GM13976 (cell line): ENCODE data around the gene DPEP2.
A peak's percentile ranks its signal among the peaks of the same experiment; 100 is the strongest.
"Not testable (repeated sequence)": the region's sequence is repeated elsewhere in the genome, so short reads cannot be mapped to it uniquely, and the experiment has no call there.

Experiments
- DNase-seq: peaks from one replicate; pipeline ENCODE4 v3.0.0; 2012; ENCODE audit warnings: low spot score
- in situ Hi-C: fragments of 300-500 bp; cut with MboI; formaldehyde crosslinking; loops from one replicate; pipeline ENCODE4 v1.12.0; 2022; ENCODE audit warnings: low sequenced_read_pairs, mixed read lengths, inconsistent platforms; ENCODE audit not compliant: unreplicated experiment
- TF ChIP-seq, protein P1 (sequence below): IDR thresholded peaks from 2 replicates; pipeline ENCODE4 v1.5.1; 2012; ENCODE audit warnings: borderline replicate concordance, mild to moderate bottlenecking; ENCODE audit not compliant: insufficient read depth; ENCODE audit errors: extremely low read depth, missing control alignments, control extremely low read depth

Gene DPEP2, protein sequence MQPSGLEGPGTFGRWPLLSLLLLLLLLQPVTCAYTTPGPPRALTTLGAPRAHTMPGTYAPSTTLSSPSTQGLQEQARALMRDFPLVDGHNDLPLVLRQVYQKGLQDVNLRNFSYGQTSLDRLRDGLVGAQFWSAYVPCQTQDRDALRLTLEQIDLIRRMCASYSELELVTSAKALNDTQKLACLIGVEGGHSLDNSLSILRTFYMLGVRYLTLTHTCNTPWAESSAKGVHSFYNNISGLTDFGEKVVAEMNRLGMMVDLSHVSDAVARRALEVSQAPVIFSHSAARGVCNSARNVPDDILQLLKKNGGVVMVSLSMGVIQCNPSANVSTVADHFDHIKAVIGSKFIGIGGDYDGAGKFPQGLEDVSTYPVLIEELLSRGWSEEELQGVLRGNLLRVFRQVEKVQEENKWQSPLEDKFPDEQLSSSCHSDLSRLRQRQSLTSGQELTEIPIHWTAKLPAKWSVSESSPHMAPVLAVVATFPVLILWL

DNA sequence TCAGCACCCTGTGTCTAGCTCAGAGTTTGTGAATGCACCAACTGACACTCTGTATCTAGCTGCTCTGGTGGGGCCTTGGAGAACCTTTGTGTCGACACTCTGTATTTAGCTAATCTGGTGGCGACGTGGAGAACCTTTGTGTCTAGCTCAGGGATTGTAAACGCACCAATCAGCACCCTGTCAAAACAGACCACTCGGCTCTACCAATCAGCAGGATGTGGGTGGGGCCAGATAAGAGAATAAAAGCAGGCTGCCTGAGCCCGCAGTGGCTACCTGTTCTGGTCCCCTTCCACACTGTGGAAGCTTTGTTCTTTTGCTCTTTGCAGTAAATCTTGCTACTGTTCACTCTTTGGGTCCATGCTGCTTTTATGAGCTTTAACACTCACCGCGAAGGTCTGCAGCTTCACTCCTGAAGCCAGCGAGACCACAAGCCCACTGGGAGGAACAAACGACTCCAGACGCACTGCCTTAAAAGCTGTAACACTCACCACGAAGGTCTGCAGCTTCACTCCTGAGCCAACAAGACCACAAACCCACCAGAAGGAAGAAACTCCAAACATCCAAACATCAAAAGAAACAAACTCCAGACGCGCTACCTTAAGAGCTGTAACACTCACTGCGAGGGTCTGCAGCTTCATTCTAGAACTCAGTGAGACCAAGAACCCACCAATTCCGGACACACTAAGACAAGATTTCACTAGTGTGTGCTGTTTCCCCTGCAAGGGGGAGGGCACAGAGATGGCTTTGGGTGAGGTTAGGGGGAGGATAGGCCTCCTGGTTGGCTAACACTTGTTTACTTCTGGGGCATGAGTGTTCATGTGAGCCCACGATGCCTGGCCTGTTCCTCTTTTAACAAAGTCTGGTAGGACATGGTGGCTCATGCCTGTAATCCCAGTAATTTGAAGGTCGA lies at the start of gene DPEP2:
TSS of gene DPEP2 (minus strand) at position 706 of the 910 bp plus-strand sequence. CDS start 6,272 bp downstream, outside the sequence.
- in situ Hi-C loops: not testable (repeated sequence)
- peak; percentile 32 for DNase-seq

DNA sequence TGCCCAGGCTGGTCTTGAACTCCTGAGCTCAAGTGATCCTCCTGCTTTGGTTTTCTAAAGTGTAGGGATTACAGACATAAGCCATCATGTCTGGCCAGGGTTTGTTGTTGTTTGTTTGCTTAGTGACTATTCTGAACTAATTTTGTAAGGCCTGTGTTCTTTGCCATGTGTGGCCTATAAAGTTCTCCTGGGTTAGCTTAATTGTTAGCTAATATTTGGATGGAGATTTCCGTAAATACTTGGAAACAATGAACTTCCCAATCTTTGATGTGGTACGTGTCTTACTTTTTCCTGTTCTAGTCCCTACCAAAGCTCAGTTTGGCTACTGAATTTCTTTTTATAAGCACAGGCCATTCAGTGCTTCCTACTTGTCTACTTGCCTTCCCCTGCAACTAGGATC lies 48.7 kb upstream of the DPEP2 start:
- in situ Hi-C loops: loop anchor here (25.0 kb wide), 1 partner anchor 361 kb away; no protein-coding TSS in a partner anchor
- TF ChIP-seq, protein P1, sequence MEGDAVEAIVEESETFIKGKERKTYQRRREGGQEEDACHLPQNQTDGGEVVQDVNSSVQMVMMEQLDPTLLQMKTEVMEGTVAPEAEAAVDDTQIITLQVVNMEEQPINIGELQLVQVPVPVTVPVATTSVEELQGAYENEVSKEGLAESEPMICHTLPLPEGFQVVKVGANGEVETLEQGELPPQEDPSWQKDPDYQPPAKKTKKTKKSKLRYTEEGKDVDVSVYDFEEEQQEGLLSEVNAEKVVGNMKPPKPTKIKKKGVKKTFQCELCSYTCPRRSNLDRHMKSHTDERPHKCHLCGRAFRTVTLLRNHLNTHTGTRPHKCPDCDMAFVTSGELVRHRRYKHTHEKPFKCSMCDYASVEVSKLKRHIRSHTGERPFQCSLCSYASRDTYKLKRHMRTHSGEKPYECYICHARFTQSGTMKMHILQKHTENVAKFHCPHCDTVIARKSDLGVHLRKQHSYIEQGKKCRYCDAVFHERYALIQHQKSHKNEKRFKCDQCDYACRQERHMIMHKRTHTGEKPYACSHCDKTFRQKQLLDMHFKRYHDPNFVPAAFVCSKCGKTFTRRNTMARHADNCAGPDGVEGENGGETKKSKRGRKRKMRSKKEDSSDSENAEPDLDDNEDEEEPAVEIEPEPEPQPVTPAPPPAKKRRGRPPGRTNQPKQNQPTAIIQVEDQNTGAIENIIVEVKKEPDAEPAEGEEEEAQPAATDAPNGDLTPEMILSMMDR: no peak
- no peak for DNase-seq

DNA sequence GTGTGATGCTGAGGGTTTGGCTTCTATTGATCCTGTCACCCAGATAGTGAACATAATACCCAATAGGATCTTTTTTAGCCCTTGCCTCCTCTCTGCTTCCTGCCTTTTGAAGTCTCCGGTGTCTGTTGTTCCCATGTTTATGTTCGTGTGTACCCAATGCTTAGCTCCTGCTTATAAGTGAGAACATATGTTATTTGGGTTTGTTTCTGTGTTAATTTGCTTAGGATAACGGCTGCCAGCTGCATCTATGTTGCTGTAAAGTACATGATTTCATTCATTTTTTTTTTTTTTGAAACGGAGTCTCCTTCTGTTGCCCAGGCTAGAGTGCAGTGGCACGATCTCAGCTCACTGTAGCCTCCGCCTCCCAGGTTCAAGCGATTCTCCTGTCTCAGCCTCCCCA lies 46.8 kb upstream of the DPEP2 start:
- in situ Hi-C loops: loop anchor here (25.0 kb wide), 1 partner anchor 359 kb away; no protein-coding TSS in a partner anchor
- TF ChIP-seq, protein P1: no peak
- DNase-seq: no peak

DNA sequence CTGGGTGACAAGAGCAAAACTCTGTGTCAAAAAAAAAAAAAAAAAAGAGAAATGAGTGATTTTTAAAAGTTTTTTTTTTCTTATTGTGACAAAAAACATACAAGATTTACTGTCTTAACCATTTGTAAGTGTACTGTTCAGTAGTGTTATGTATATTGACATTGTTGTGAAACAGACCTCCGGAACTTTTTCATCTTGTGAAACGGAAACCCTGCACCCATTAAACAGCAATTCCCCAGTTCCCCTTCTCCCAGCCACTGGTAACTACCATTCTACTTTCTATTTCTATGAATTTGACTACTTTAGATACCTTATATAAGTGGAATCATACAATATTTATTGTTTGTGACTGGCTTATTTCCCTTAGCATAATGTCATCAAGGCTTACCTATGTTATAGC lies 42.5 kb upstream of the DPEP2 start:
- TF ChIP-seq, protein P1: no peak
- no peak for DNase-seq
- in situ Hi-C loops: loop anchor here (25.0 kb wide), 1 partner anchor 354 kb away; no protein-coding TSS in a partner anchor

DNA sequence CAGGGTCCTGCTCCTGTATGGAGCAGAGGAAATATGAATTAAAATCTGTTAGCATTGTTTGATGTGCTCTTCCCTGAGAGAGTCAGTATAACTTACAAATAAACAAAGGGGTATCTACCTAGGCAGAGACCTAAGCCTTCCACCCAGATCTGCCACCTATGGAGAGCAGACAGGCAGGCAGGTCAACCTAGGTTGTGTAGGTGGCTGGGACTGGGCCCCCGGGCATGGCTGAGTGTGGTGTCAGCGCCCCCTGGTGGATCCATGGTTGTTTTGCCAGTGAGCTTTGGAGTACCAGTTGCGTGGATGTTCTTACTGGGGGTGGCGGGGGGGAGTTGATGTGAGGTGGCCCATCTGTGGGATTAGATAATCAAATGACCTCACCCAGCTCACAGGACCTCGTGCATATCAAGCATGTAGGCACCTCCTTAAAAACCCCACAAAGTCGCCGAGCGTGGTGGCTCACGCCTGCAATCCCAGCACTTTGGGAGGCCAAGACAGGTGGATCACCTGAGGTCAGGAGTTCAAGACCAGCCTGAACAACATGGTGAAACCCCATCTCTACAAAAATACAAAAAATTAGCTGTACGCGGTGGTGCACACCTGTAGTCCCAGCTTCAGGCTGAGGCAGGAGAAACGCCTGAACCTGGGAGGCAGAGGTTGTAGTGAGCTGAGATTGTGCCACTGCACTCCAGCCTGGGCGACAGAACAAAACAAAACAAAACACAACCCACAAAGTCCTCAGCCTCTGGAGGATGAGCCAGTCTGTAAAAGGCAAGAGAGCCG lies 41.4 kb upstream of the DPEP2 start:
- TF ChIP-seq, protein P1: peak; percentile 89
- in situ Hi-C loops: loop anchor here (25.0 kb wide), 1 partner anchor 353 kb away; no protein-coding TSS in a partner anchor
- peak; percentile 84 for DNase-seq

DNA sequence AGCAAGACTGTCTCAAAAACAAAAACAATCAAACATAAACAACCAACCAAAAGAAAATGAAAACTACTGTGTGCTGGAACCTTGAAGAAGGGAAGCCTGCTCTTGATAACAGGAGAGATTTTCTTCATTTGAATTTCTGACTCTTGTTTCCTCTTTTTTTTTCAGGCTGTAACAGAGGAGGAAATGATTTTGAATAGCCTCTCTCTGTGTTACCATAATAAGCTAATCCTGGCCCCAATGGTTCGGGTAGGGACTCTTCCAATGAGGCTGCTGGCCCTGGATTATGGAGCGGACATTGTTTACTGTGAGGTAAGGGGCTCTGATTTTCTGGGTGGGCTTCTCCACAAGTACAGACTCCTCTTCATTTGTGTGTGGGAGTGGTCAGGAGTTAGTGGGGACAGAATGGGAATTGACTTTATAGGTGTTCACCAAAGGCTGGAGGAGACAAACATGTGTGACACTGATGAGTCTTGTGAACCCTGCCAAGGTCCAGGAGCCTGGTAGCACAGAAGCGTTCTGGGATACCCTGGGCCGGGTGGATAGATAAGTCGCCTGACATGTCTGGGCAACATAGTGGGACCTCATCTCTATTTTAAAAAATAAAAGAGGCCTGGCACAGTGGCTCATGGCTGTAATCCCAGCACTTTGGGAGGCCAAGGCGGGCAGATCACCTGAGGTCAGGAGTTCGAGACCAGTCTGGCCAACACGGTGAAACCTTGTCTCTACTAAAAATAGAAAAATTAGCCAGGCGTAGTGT lies 38.7 kb upstream of the DPEP2 start:
- TF ChIP-seq, protein P1: no peak
- in situ Hi-C loops: loop anchor here (25.0 kb wide), 1 partner anchor 351 kb away; no protein-coding TSS in a partner anchor
- no peak for DNase-seq
